K562 treated with DMSO at 1 percent for 12 hours (cell line): Measurements from ENCODE around the gene ACSL6. TPM values are rescaled to one million over a fixed set of nuclear protein-coding genes. Genes with fewer than 3 reads are reported as not detected.

Experiments used
- total RNA-seq: library from RNA; unstranded; fragments of 300-600 nt; gene quantifications from 2 replicates; pipeline ENCODE4 v1.2.3, GENCODE V29; 2022; ENCODE audit not compliant: insufficient read depth

ACSL6 gene
- total RNA-seq = 0.50 and 1.6 TPM in 2 replicates

DNA sequence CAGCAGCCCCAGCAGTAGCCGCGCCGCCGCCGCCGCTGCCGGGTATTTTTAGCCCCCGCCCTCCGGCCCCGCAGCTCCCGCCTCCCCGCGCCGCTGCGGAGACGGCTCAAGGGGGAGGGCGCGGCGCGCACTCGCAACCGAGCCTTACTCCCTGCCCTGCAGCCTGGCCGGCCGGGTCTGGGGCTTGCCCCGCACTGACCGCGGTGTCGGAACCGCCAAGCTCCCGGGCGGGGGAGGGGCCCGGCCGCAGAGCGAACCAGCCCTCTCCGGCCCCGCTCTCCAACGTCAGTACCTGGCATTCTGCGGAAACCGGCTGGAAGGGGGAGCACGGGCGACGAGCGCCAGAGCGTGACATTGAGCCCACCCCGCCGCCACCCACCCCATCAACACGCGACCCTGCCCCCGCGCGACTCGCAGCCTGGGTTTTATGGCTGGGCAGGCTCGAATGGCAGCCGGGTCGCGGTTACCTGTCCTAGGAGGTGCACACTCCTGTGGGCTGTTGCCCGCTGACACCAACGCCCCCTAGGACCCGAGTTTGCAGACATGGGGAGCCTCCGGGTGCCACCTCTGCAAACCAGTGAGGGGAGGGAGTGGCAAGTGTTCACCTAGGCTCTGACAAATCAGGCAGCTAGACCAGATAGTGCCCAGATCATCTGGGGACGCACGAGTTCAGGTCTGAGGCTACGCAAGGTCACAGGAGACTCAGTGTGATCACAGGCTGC is at the start of gene ACSL6:
Gene ACSL6 (minus strand): TSS at position 37 of the 722 bp plus-strand sequence. CDS start 105 bp downstream, outside the sequence.

DNA sequence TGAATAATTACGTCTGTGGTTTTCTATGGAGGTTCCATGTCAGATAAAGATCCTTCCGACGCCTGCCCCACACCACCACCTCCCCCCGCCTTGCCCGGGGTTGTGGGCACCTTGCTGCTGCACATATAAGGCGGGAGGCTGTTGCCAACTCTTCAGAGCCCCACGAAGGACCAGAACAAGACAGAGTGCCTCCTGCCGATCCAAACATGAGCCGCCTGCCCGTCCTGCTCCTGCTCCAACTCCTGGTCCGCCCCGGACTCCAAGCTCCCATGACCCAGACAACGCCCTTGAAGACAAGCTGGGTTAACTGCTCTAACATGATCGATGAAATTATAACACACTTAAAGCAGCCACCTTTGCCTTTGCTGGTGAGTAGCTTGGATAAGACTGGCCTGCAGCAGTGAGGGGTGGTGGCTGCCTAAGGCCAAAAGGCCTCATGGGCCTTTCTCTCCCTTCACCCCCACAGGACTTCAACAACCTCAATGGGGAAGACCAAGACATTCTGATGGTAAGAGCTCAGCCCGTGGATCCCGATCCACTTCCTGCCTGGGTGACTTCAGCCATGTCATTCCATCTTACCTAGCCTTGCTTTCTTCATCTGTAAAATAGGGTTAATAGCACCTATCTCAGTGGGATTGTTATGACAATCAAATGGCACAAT is 49.2 kb upstream of the ACSL6 start, which contains the start of gene IL3:
Gene IL3 (plus strand): TSS at position 155 of the 661 bp plus-strand sequence. CDS start 52 bp downstream, at position 207.

GRCh38 chr5:131945551-131946168 is 65.8 kb downstream of the ACSL6 start, which contains the start of gene MEIKIN:
Gene MEIKIN, minus strand, starts transcription at chr5:131945663. Its CDS starts 158 bp downstream, at chr5:131945505.

Other genes with a start within 250 kb of the ACSL6 start
- 3.0 and 24.1 TPM in 2 replicates for gene FNIP1, start 214.6 kb downstream of the ACSL6 start, total RNA-seq
- gene MEIKIN, start 66.0 kb downstream of the ACSL6 start, total RNA-seq = not detected in 2 replicates
- not detected in 2 replicates for gene IL3, start 49.0 kb upstream of the ACSL6 start, total RNA-seq
- gene CSF2, start 62.1 kb upstream of the ACSL6 start, total RNA-seq = not detected in 2 replicates
- 45.1 and 63.7 TPM in 2 replicates for gene P4HA2, start 216.2 kb upstream of the ACSL6 start, total RNA-seq
- gene PDLIM4, start 246.0 kb upstream of the ACSL6 start, total RNA-seq = 30.1 and 32.1 TPM in 2 replicates